Panc1 (cell line): ENCODE data around the gene HOXD9. TPM values are rescaled to one million over a fixed set of nuclear protein-coding genes. Genes with fewer than 3 reads are reported as not detected.

Experiments used
- ATAC-seq: fragments of 200-7000 bp; cut with Tn5 transposase; 2 replicates; pipeline ENCODE4 v1.9.1; 2020; ENCODE audit warnings: mild to moderate bottlenecking, moderate library complexity
- BruUV-seq: library from RNA; stranded (reverse); fragments of 400-500 nt; replicated peaks from 2 replicates; lab custom pipeline; 2021; lab: Mats Ljungman, UMichigan
- CTCF ChIA-PET: fragments of 300-600 bp; sonication (Branson Sonifier 250); formaldehyde crosslinking; loops from one replicate; lab custom pipeline; 2022; ENCODE audit warnings: antibody characterized with exemption; lab: Charles Lee
- POLR2A ChIA-PET: fragments of 300-600 bp; sonication (Branson Sonifier 250); formaldehyde crosslinking; loops from one replicate; lab custom pipeline; 2022; ENCODE audit warnings: antibody characterized with exemption; lab: Charles Lee
- DNase-seq: peaks from one replicate; pipeline ENCODE4 v3.0.0-alpha.2; 2010; ENCODE audit warnings: low read depth, low spot score
- H3K27ac ChIP-seq: 2 replicates; pipeline ENCODE4 v1.5.1; 2011; ENCODE audit warnings: mild to moderate bottlenecking, low read length, inconsistent platforms
- H3K27me3 ChIP-seq: fragments of 200-500 bp; sonication (Bioruptor generic); 2 replicates; pipeline ENCODE4 v1.6.0; 2014; ENCODE audit warnings: low read length, inconsistent platforms; ENCODE audit not compliant: control insufficient read depth, insufficient read depth
- H3K36me3 ChIP-seq: fragments of 200-500 bp; sonication (Bioruptor generic); 2 replicates; pipeline ENCODE4 v1.5.1; 2014; ENCODE audit warnings: inconsistent platforms, mild to moderate bottlenecking, low read length, moderate library complexity; ENCODE audit not compliant: control insufficient read depth, insufficient read depth
- H3K4me1 ChIP-seq: 2 replicates; pipeline ENCODE4 v1.5.1; 2011; ENCODE audit warnings: inconsistent platforms, mild to moderate bottlenecking, low read length, moderate library complexity; ENCODE audit not compliant: control insufficient read depth, insufficient read depth
- H3K4me3 ChIP-seq, 2 experiments: 2 replicates each; pipeline ENCODE4 v1.5.1; 2011 to 2012; ENCODE audit warnings: low read depth in 2 of 2, low read length in 2 of 2, mild to moderate bottlenecking in 2 of 2, inconsistent platforms in 1 of 2, moderate library complexity in 1 of 2
- H3K9me3 ChIP-seq: fragments of 200-500 bp; sonication (Bioruptor generic); 2 replicates; pipeline ENCODE4 v1.5.1; 2014; ENCODE audit warnings: low read depth, mild to moderate bottlenecking, inconsistent platforms, low read length, moderate library complexity; ENCODE audit not compliant: control insufficient read depth, insufficient read depth
- CTCF ChIP-seq: fragments of 450-650 bp; IDR thresholded peaks from 2 replicates; pipeline ENCODE4 v1.5.1; 2017; ENCODE audit warnings: mild to moderate bottlenecking
- POLR2AphosphoS5 ChIP-seq: IDR thresholded peaks from 2 replicates; pipeline ENCODE4 v1.6.1; 2012; ENCODE audit warnings: mild to moderate bottlenecking, low read depth, low read length, moderate library complexity
- REST ChIP-seq, 2 experiments: IDR thresholded peaks; 2 replicates each; pipeline ENCODE4 v1.6.1; 2011 to 2012; ENCODE audit warnings: low read depth in 2 of 2, control low read depth in 1 of 2, low read length in 1 of 2, mild to moderate bottlenecking in 1 of 2, moderate library complexity in 1 of 2; ENCODE audit not compliant: insufficient read depth in 1 of 2
- SIN3A ChIP-seq: IDR thresholded peaks from 2 replicates; pipeline ENCODE4 v1.6.1; 2012; ENCODE audit warnings: low read depth, mild to moderate bottlenecking, low read length, moderate library complexity, borderline replicate concordance; ENCODE audit not compliant: insufficient read depth
- TCF7L2 ChIP-seq: IDR thresholded peaks from 2 replicates; pipeline ENCODE4 v1.6.1; 2011; ENCODE audit warnings: mild to moderate bottlenecking, low read depth, low read length, inconsistent platforms
- in situ Hi-C: cut with HindIII; loops from 2 replicates; pipeline ENCODE4 v1.10.0; 2016; ENCODE audit warnings: low sequenced_read_pairs, low pct_unique_long_range_greater_than_20kb
- intact Hi-C: fragments of 100-400 bp; cut with micrococcal nuclease; formaldehyde crosslinking; loops from one replicate; pipeline ENCODE4 v1.10.0; 2022; ENCODE audit not compliant: unreplicated experiment
- total RNA-seq: library from RNA; stranded (reverse); gene quantifications from one replicate; pipeline ENCODE4 v1.2.1, GENCODE V29; 2021; ENCODE audit not compliant: unreplicated experiment

HOXD9 gene
- total RNA-seq, 1 experiment from 2014 or later, result 0.15 TPM

DNA sequence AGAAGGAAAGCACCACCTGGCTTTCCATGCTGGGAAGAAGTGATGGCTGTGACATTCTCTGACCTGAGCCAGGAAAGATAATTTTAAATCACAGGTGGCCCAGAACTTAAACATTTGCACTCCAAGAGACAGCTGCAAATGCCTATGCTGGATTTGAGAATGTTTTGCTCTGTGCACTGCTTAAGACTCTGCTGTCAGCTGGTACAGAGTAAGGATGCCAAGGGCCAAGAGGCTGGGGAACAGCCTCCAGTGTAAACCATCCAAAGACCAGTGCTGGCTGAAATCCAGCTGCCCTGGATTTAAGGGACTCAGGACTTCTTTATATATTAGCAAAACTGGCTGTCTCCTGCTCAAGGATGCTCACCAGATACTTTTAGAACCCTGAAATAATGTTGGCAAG, 10.9 kb downstream of the HOXD9 start:
- no peak for TF ChIP-seq SIN3A
- TF ChIP-seq CTCF, result no peak
- TF ChIP-seq POLR2AphosphoS5, result no peak
- no peak for TF ChIP-seq REST (IDR thresholded peaks at IDR 0.05; ENCODE audit: insufficient read depth in 1 of 2, low read depth in 2 of 2, low read length in 1 of 2)
- no peak for TF ChIP-seq TCF7L2
- no TSS peak for BruUV-seq
- ChIA-PET POLR2A (no interaction called here), CTCF (interaction anchor here (0.5 kb wide), 1 partner anchor 289 kb away, joined by 4 read pairs; no protein-coding TSS in a partner anchor)
- peaks cover 14% of the 10 kb centered on the region for H3K4me1 ChIP-seq
- DNase-seq (no peak), ATAC-seq (no peak)
- no peaks in the 10 kb centered on the region for H3K9me3 ChIP-seq
- intact Hi-C loops, result no loop called here
- H3K27ac ChIP-seq, result no peak overlapping the region
- in situ Hi-C loops, result no loop called here
- no peak overlapping the region for H3K4me3 ChIP-seq
- H3K36me3 ChIP-seq, result no peaks in the 10 kb centered on the region
- H3K27me3 ChIP-seq, result no peaks in the 10 kb centered on the region

- ATAC-seq, result no peak
- ChIA-PET CTCF (no interaction called here), POLR2A (no interaction called here)
- no TSS peak for BruUV-seq
- intact Hi-C loops, result loop anchor here (2.0 kb wide), 2 partner anchors 419 to 505 kb away; no protein-coding TSS in a partner anchor
- TF ChIP-seq SIN3A (no peak), POLR2AphosphoS5 (no peak), REST (IDR thresholded peaks at IDR 0.05; ENCODE audit: insufficient read depth in 1 of 2, low read depth in 2 of 2, low read length in 1 of 2) (no peak), CTCF (no peak), TCF7L2 (no peak)
- no peaks in the 10 kb centered on the region for H3K27me3 ChIP-seq
- no peaks in the 10 kb centered on the region for H3K36me3 ChIP-seq
- in situ Hi-C loops, result no loop called here
- H3K4me3 ChIP-seq, result no peak overlapping the region
- peak overlapping the region; percentile 31; the same call in 1 of the 2 replicates for H3K27ac ChIP-seq
- H3K4me1 ChIP-seq, result peaks cover 14% of the 10 kb centered on the region
- H3K9me3 ChIP-seq, result no peaks in the 10 kb centered on the region
- DNase-seq, result no peak
These were observed 11.5 kb downstream of the HOXD9 start for GRCh38 chr2:176134035-176134434.
